Measurements from ENCODE around the gene MPPE1.

The MPPE1 gene

DNA sequence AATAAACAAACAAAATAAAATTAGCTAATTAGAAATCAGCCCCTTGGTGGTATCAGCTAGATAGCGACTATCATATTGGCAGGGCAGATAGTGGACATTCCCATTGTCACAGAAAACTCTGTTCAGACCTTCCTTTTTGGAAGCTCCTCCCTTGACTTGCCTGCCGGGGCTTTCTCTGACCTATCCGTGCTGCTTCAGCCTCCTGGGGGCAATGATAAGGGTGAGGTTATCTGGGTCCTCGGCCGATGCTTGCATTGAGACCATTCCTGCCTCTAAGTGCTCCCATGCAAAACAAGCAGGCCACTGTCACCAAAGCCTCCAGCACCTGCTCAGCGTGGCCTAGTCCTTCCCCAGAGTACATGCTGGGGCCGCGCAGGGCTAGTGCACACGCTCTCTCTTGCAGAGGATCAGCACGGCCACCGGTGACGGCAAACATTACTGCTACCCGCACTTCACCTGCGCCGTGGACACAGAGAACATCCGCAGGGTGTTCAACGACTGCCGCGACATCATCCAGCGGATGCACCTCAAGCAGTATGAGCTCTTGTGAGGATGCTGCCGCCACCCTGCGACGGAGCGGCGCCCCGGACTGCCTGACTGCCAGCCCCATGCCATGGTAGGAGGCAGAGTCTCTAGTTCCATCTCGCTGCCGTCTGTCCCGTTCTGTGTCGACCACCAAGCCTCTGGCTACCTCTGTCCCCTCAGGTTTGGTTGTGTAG lies 27.4 kb downstream of the MPPE1 start:
- Histone ChIP-seq H3K27me3 (ENCODE audit: control insufficient read depth, insufficient read depth, low read length) (no peaks in the 10 kb centered on the region), H3K4me3 (ENCODE audit: low read depth, low read length) (no peak overlapping the region), H3K4me1 (ENCODE audit: control insufficient read depth, insufficient read depth, low read length) (peaks cover 6% of the 10 kb centered on the region; the same call in 1 of the 2 replicates), H3K9me3 (ENCODE audit: control insufficient read depth, insufficient read depth, low read depth, low read length) (no peaks in the 10 kb centered on the region), H3K9ac (ENCODE audit: low read length) (no peak overlapping the region), H3K27ac (ENCODE audit: low read depth, low read length) (no peak overlapping the region), H3K36me3 (ENCODE audit: control insufficient read depth, insufficient read depth, low read length) (peaks cover 48% of the 10 kb centered on the region)

DNA sequence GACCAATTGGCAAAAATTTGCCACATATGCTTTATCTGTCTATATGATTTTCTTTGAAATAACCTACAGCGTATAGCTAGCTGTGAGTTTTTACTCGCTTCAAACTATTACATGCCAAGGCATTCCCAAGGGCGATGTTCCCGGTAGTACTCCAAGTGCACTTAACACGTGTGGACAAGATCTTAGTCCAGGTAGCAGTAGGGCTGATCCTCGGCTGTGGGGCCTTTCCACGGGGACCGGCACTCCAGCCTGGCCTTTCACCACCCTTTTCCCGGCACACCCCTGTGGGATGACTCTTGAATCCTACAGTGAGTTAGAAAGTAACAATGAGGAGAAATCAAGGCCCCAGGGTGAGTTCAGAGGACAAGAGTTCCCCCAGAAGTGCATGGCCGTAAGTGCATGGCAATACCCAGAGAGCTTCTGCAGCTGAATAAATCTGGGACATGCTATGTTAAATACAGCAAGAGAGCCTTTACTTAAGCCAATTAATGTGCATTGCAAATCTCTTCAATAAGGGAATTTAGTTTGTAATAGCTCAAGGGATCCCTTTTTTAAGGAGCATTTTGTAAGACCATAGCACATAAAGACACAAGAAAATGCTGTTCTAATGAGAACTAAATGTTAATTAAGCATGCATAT lies 30.5 kb downstream of the MPPE1 start:
- Histone ChIP-seq H3K9ac (ENCODE audit: low read length) (no peak overlapping the region), H3K4me3 (ENCODE audit: low read depth, low read length) (no peak overlapping the region), H3K36me3 (ENCODE audit: control insufficient read depth, insufficient read depth, low read length) (peaks cover 43% of the 10 kb centered on the region), H3K9me3 (ENCODE audit: control insufficient read depth, insufficient read depth, low read depth, low read length) (peaks cover 4% of the 10 kb centered on the region; the same call in 1 of the 2 replicates), H3K27ac (ENCODE audit: low read depth, low read length) (no peak overlapping the region), H3K4me1 (ENCODE audit: control insufficient read depth, insufficient read depth, low read length) (peaks cover 6% of the 10 kb centered on the region; the same call in 1 of the 2 replicates), H3K27me3 (ENCODE audit: control insufficient read depth, insufficient read depth, low read length) (no peaks in the 10 kb centered on the region)

DNA sequence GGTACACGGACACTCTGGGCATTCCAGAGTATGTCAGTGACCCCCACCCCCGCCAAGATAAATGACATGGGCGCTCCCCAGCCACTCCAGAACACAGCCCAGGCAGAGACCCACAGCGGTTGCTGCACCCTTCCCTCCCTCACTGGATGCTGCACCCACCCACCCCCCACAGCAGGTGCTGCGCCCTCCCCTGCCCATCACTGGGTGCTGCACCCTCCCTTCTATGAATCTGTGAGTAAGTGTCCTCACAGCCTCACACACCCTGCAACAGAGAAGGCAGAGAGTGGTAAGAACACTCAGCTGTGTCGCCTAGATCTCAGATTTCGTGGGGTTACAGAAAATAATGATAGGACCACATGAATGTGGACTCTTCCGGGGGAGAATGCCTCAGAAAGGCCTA lies 33.4 kb downstream of the MPPE1 start:
- peaks cover 29% of the 10 kb centered on the region for H3K36me3 ChIP-seq (ENCODE audit: control insufficient read depth, insufficient read depth, low read length)
- H3K27ac ChIP-seq (ENCODE audit: low read depth, low read length): no peak overlapping the region
- H3K9me3 ChIP-seq (ENCODE audit: control insufficient read depth, insufficient read depth, low read depth, low read length): peaks cover 4% of the 10 kb centered on the region; the same call in 1 of the 2 replicates
- H3K9ac ChIP-seq (ENCODE audit: low read length): no peak overlapping the region
- H3K27me3 ChIP-seq (ENCODE audit: control insufficient read depth, insufficient read depth, low read length): no peaks in the 10 kb centered on the region
- peaks cover 6% of the 10 kb centered on the region; the same call in 1 of the 2 replicates for H3K4me1 ChIP-seq (ENCODE audit: control insufficient read depth, insufficient read depth, low read length)
- no peak overlapping the region for H3K4me3 ChIP-seq (ENCODE audit: low read depth, low read length)

DNA sequence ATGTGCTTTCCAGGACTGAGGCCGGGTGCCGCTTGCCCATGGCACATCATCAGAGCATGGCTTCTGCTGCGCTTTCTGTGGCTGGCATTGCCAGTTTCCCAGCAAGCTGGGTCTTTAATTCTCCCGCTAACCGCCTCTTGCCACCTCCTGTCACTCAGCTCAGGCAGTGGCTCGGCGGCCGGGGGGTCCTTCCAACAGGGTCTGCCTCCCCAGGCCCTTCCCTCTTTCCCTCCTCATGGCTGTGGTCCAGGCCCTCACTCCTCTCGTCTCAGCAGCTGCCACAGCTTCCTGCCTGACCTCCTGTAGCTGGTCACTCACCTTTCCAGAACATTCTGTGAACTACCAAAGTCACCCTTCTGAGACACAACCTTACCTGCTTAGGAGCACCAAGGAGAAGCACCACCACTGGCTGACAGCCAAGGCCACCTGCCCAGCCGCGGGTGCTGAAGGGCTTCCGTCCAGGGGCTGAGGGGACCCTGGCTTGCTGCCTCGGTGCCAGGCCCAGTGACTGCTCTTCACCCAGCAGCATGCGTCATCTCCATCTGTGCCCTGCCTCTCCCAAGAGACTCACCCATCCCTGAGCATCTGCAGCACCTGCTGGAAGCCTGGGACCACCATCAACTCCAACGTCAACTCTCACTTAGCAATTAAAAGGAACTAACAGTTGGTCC lies 34.3 kb downstream of the MPPE1 start:
- H3K4me1 ChIP-seq (ENCODE audit: control insufficient read depth, insufficient read depth, low read length): peaks cover 6% of the 10 kb centered on the region; the same call in 1 of the 2 replicates
- H3K27me3 ChIP-seq (ENCODE audit: control insufficient read depth, insufficient read depth, low read length): no peaks in the 10 kb centered on the region
- H3K27ac ChIP-seq (ENCODE audit: low read depth, low read length): no peak overlapping the region
- no peak overlapping the region for H3K9ac ChIP-seq (ENCODE audit: low read length)
- H3K36me3 ChIP-seq (ENCODE audit: control insufficient read depth, insufficient read depth, low read length): peaks cover 25% of the 10 kb centered on the region
- no peak overlapping the region for H3K4me3 ChIP-seq (ENCODE audit: low read depth, low read length)
- H3K9me3 ChIP-seq (ENCODE audit: control insufficient read depth, insufficient read depth, low read depth, low read length): peaks cover 4% of the 10 kb centered on the region; the same call in 1 of the 2 replicates

DNA sequence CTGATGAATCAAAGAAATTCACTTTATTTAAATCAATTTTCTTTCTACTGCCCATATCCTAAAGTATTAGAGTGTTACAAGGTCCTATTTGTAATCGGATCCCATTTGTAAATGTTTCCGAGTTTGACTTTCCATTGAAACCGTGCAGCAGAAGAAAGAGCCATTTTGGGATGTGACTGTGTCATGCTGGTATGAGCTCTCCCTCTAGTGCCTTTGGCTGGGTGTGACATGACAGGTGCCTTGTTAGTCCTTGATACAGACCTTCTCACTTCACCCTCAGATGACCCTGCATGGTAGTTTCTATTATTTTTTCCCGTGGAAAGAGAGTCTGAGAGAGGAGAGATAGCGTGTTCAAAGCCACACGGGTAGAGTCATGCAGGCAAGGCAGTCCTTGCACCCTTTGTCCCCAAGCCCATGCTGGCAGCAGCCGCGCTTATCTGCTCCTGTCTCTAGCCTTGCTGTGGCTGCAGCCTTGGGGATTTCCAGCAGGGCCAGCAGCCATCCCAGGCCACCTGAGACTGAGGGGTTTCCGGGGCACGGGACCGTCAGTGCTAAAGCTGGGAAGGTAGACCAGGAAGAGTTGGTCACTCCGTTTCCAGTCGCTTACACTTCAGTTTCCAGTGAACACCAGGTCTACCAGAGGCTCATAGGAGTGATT lies 35.5 kb downstream of the MPPE1 start:
- peaks cover 4% of the 10 kb centered on the region; the same call in 1 of the 2 replicates for H3K9me3 ChIP-seq (ENCODE audit: control insufficient read depth, insufficient read depth, low read depth, low read length)
- H3K4me3 ChIP-seq (ENCODE audit: low read depth, low read length): no peak overlapping the region
- H3K27me3 ChIP-seq (ENCODE audit: control insufficient read depth, insufficient read depth, low read length): no peaks in the 10 kb centered on the region
- no peak overlapping the region for H3K27ac ChIP-seq (ENCODE audit: low read depth, low read length)
- H3K9ac ChIP-seq (ENCODE audit: low read length): no peak overlapping the region
- H3K4me1 ChIP-seq (ENCODE audit: control insufficient read depth, insufficient read depth, low read length): peaks cover 6% of the 10 kb centered on the region
- peaks cover 25% of the 10 kb centered on the region for H3K36me3 ChIP-seq (ENCODE audit: control insufficient read depth, insufficient read depth, low read length)

DNA sequence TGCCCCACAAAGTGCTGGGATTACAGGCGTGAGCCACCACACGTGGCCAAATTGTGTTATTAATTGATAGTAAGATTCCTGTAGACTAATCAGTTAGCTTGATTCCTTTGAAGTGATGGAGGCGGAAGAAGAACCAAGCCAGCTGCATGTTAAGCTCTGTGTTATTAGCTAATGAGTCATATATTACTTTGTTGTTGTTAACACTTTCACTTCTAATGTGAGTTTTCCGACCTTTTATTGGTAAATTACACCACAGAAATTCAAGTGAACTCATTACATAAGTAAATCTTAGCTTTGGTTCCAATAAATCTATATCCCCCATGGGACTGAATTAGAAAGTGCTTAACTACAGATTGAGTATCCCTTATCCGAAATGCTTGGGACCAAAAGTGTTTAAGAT lies 36.6 kb downstream of the MPPE1 start:
- Histone ChIP-seq H3K27ac (ENCODE audit: low read depth, low read length) (no peak overlapping the region), H3K9ac (ENCODE audit: low read length) (no peak overlapping the region), H3K4me1 (ENCODE audit: control insufficient read depth, insufficient read depth, low read length) (peaks cover 7% of the 10 kb centered on the region), H3K9me3 (ENCODE audit: control insufficient read depth, insufficient read depth, low read depth, low read length) (peaks cover 4% of the 10 kb centered on the region; the same call in 1 of the 2 replicates), H3K36me3 (ENCODE audit: control insufficient read depth, insufficient read depth, low read length) (peaks cover 20% of the 10 kb centered on the region), H3K27me3 (ENCODE audit: control insufficient read depth, insufficient read depth, low read length) (no peaks in the 10 kb centered on the region), H3K4me3 (ENCODE audit: low read depth, low read length) (no peak overlapping the region)

DNA sequence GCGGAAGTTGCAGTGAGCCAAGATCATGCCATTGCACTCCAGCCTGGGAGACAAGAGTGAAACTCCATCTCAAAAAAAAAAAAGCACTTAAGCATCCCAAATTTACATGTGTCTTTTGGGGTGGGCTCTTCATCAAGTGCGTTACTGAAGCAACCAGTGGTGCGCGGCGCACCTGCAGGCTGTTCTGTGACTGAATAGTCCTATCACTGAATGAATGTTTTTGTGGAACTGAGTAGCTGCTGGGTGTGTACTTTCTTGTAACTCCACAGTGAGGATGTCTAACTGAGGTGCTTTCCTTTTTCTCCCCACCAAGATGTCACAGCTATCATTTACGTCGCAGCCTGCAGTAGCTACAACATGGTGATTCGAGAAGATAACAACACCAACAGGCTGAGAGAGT lies 39.9 kb downstream of the MPPE1 start:
- no peak overlapping the region for H3K9ac ChIP-seq (ENCODE audit: low read length)
- no peak overlapping the region for H3K27ac ChIP-seq (ENCODE audit: low read depth, low read length)
- H3K4me1 ChIP-seq (ENCODE audit: control insufficient read depth, insufficient read depth, low read length): peaks cover 9% of the 10 kb centered on the region
- H3K27me3 ChIP-seq (ENCODE audit: control insufficient read depth, insufficient read depth, low read length): no peaks in the 10 kb centered on the region
- no peaks in the 10 kb centered on the region for H3K9me3 ChIP-seq (ENCODE audit: control insufficient read depth, insufficient read depth, low read depth, low read length)
- H3K36me3 ChIP-seq (ENCODE audit: control insufficient read depth, insufficient read depth, low read length): peaks cover 2% of the 10 kb centered on the region
- no peak overlapping the region for H3K4me3 ChIP-seq (ENCODE audit: low read depth, low read length)

DNA sequence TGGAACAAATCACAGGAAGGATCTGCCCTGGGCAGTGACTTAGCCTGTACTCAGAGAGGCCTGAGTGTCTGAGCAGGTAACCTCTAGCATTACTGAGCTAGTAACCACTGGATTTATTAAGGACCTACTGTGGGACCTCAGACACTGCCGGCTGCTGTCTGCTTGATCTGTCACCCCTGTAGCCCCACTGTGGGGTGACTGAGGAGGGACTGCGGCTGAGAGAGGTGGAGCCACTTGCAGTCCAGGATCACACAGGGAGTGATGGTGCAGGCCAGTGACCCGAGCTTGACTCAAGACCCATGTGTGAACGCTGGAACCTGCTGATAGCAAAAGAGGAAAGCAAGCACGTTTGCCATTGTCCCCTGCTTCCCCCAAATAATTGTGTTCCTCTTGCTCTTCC lies 41.4 kb downstream of the MPPE1 start:
- H3K36me3 ChIP-seq (ENCODE audit: control insufficient read depth, insufficient read depth, low read length): peaks cover 2% of the 10 kb centered on the region
- H3K4me3 ChIP-seq (ENCODE audit: low read depth, low read length): no peak overlapping the region
- H3K27me3 ChIP-seq (ENCODE audit: control insufficient read depth, insufficient read depth, low read length): no peaks in the 10 kb centered on the region
- H3K9ac ChIP-seq (ENCODE audit: low read length): no peak overlapping the region
- H3K4me1 ChIP-seq (ENCODE audit: control insufficient read depth, insufficient read depth, low read length): peaks cover 9% of the 10 kb centered on the region
- H3K9me3 ChIP-seq (ENCODE audit: control insufficient read depth, insufficient read depth, low read depth, low read length): no peaks in the 10 kb centered on the region
- H3K27ac ChIP-seq (ENCODE audit: low read depth, low read length): no peak overlapping the region

DNA sequence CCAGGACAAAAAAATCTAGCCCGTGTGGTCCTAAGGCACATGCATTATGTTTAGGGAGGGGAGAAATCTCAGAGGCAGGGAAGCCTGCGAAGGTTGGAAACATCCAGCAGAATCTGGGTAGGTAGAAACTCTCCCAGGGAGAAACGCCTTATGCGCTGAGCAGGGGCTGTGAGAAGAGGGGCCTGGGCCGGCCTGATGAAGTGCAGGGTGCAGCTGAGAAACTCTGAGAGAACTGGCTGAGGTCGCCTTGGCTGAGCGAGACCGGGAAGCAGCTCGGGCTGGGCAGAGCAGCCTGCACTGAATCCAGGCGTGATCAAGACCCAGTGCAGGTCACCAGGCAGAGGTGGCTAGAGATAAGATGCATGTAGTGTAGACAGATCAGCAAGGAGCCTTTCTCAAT lies 41.8 kb downstream of the MPPE1 start:
- Histone ChIP-seq H3K4me3 (ENCODE audit: low read depth, low read length) (no peak overlapping the region), H3K9ac (ENCODE audit: low read length) (no peak overlapping the region), H3K9me3 (ENCODE audit: control insufficient read depth, insufficient read depth, low read depth, low read length) (no peaks in the 10 kb centered on the region), H3K36me3 (ENCODE audit: control insufficient read depth, insufficient read depth, low read length) (peaks cover 2% of the 10 kb centered on the region), H3K27ac (ENCODE audit: low read depth, low read length) (no peak overlapping the region), H3K4me1 (ENCODE audit: control insufficient read depth, insufficient read depth, low read length) (peaks cover 9% of the 10 kb centered on the region), H3K27me3 (ENCODE audit: control insufficient read depth, insufficient read depth, low read length) (no peaks in the 10 kb centered on the region)

DNA sequence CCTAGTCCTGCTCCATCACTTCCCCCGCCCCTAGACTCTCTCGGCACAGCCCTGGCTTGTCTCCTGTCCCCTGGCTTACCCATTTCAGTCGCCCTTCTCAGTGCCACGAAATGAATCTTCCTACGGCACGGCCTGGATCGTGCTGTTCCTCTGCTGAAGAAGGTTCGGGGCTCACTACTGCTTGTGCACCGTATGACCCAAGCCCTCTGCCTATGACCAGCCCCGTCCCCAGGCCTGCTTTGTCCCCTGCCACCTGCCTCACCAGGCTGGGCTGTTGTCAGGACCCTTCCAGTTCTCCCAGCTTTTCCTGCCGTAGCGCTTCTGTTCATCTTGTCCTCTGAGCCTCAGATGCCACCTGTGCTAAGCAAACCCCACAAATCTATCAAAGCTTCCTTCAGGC lies 43.0 kb downstream of the MPPE1 start:
- H3K27ac ChIP-seq (ENCODE audit: low read depth, low read length): no peak overlapping the region
- H3K9me3 ChIP-seq (ENCODE audit: control insufficient read depth, insufficient read depth, low read depth, low read length): no peaks in the 10 kb centered on the region
- H3K4me3 ChIP-seq (ENCODE audit: low read depth, low read length): no peak overlapping the region
- H3K9ac ChIP-seq (ENCODE audit: low read length): no peak overlapping the region
- H3K36me3 ChIP-seq (ENCODE audit: control insufficient read depth, insufficient read depth, low read length): peaks cover 2% of the 10 kb centered on the region
- H3K4me1 ChIP-seq (ENCODE audit: control insufficient read depth, insufficient read depth, low read length): peaks cover 9% of the 10 kb centered on the region
- no peaks in the 10 kb centered on the region for H3K27me3 ChIP-seq (ENCODE audit: control insufficient read depth, insufficient read depth, low read length)
